HCT116 (cell line): Measurements from ENCODE around the gene SH2D7. TPM values are rescaled to one million over a fixed set of nuclear protein-coding genes. Genes with fewer than 3 reads are reported as not detected.

Experiments
- ATAC-seq: fragments of 200-7000 bp; cut with Tn5 transposase; 2 replicates; pipeline ENCODE4 v1.9.1; 2020; ENCODE audit warnings: mild to moderate bottlenecking, moderate library complexity
- BruUV-seq: library from RNA; stranded (reverse); fragments of 400-500 nt; replicated peaks from 2 replicates; lab custom pipeline; 2021; lab: Mats Ljungman, UMichigan
- CTCF ChIA-PET: fragments of 300-600 bp; sonication (Branson Sonifier 250); formaldehyde crosslinking; loops from one replicate; lab custom pipeline; 2021; ENCODE audit warnings: antibody characterized with exemption; lab: Charles Lee
- POLR2A ChIA-PET: fragments of 300-600, 350-600 bp; sonication (Branson Sonifier 250); formaldehyde crosslinking; loops from one replicate; lab custom pipeline; 2021; ENCODE audit warnings: antibody characterized with exemption; lab: Charles Lee
- RAD21 ChIA-PET, 2 experiments: fragments of 300-600 bp; sonication (Branson Sonifier 250); formaldehyde crosslinking; loops; one replicate each; lab custom pipeline; 2023; ENCODE audit warnings: low total read pairs in 2 of 2; ENCODE audit not compliant: uncharacterized antibody in 2 of 2, unreplicated experiment in 2 of 2, low non-redundant PET in 1 of 2; lab: Charles Lee
- DNase-seq: peaks from one replicate; pipeline ENCODE4 v3.0.0-alpha.2; 2010; ENCODE audit warnings: low read depth, low spot score
- H2AFZ ChIP-seq: fragments of 200-600 bp; shearing (Covaris generic), sonication (generic); 2 replicates; pipeline ENCODE4 v1.6.1; 2017; ENCODE audit warnings: low read depth, mixed run types, mixed read lengths, antibody characterized with exemption, low read length; ENCODE audit not compliant: poor library complexity, severe bottlenecking
- H3K27ac ChIP-seq: 2 replicates; pipeline ENCODE4 v1.5.1; 2012; ENCODE audit warnings: low read depth, low read length
- H3K27me3 ChIP-seq: fragments of 200-600 bp; sonication (generic); 2 replicates; pipeline ENCODE4 v1.6.1; 2016; ENCODE audit warnings: mixed run types, low read length, mixed read lengths; ENCODE audit not compliant: insufficient read depth
- H3K36me3 ChIP-seq, 2 experiments: fragments of 200-500 bp in 1 of 2; fragments of 200-600 bp in 1 of 2; sonication (Bioruptor generic) in 1 of 2; sonication (generic) in 1 of 2; 2 replicates each; pipeline versions ENCODE4 v1.5.1 to v1.6.1; 2014 to 2016; ENCODE audit warnings: low read length in 2 of 2, inconsistent platforms in 1 of 2, mixed read lengths in 1 of 2, mixed run types in 1 of 2; ENCODE audit not compliant: insufficient read depth in 2 of 2, control insufficient read depth in 1 of 2
- H3K4me1 ChIP-seq, 2 experiments: fragments of 200-600 bp in 1 of 2; sonication (generic) in 1 of 2; 2 replicates each; pipeline versions ENCODE4 v1.5.1 to v1.6.1; 2012 to 2017; ENCODE audit warnings: low read length in 2 of 2, inconsistent platforms in 1 of 2, mild to moderate bottlenecking in 1 of 2, mixed read lengths in 1 of 2, mixed run types in 1 of 2, moderate library complexity in 1 of 2; ENCODE audit not compliant: insufficient read depth in 2 of 2, control insufficient read depth in 1 of 2
- H3K4me2 ChIP-seq: fragments of 200-600 bp; sonication (generic); 2 replicates; pipeline ENCODE4 v1.6.1; 2017; ENCODE audit warnings: mixed run types, low read length, mixed read lengths
- H3K4me3 ChIP-seq, 2 experiments: fragments of 200-600 bp in 1 of 2; sonication (generic) in 1 of 2; replicated peaks in 1 of 2; 2 replicates each; pipeline ENCODE4 v1.5.1; 2011 to 2016; ENCODE audit warnings: low read length in 2 of 2, control low read depth in 1 of 2, low read depth in 1 of 2, mild to moderate bottlenecking in 1 of 2, mixed read lengths in 1 of 2, mixed run types in 1 of 2
- H3K79me2 ChIP-seq: fragments of 200-600 bp; sonication (generic); 2 replicates; pipeline ENCODE4 v1.6.1; 2017; ENCODE audit warnings: mild to moderate bottlenecking, mixed run types, low read length, moderate library complexity, mixed read lengths; ENCODE audit not compliant: insufficient read depth
- H3K9ac ChIP-seq: fragments of 200-600 bp; sonication (generic); 2 replicates; pipeline ENCODE4 v1.6.1; 2016; ENCODE audit warnings: low read length, mixed read lengths
- H3K9me2 ChIP-seq: fragments of 200-600 bp; sonication (generic), shearing (Covaris generic); 2 replicates; pipeline ENCODE4 v1.6.1; 2017; ENCODE audit warnings: mixed run types, mild to moderate bottlenecking, moderate library complexity; ENCODE audit not compliant: insufficient read depth
- H3K9me3 ChIP-seq, 2 experiments: fragments of 200-500 bp in 1 of 2; fragments of 200-600 bp in 1 of 2; sonication (Bioruptor generic) in 1 of 2; sonication (generic) in 1 of 2; 2 replicates each; pipeline ENCODE4 v1.6.1; 2014 to 2017; ENCODE audit warnings: low read length in 2 of 2, mixed read lengths in 2 of 2, inconsistent platforms in 1 of 2, low read depth in 1 of 2, mild to moderate bottlenecking in 1 of 2, mixed run types in 1 of 2, moderate library complexity in 1 of 2; ENCODE audit not compliant: control insufficient read depth in 1 of 2, insufficient read depth in 1 of 2
- H4K20me1 ChIP-seq: fragments of 200-600 bp; sonication (generic), shearing (Covaris generic); 2 replicates; pipeline ENCODE4 v1.6.1; 2017; ENCODE audit warnings: mixed run types, mild to moderate bottlenecking, moderate library complexity; ENCODE audit not compliant: insufficient read depth
- CBX3 ChIP-seq: IDR thresholded peaks from 2 replicates; pipeline ENCODE4 v1.6.1; 2012; ENCODE audit warnings: low read depth
- CEBPB ChIP-seq: IDR thresholded peaks from 2 replicates; pipeline ENCODE4 v1.6.1; 2012; ENCODE audit warnings: low read depth
- EZH2 ChIP-seq: fragments of 200-600 bp; sonication (generic); IDR thresholded peaks from 2 replicates; pipeline ENCODE4 v1.6.1; 2017; ENCODE audit warnings: antibody characterized with exemption, mixed run types
- EZH2phosphoT487 ChIP-seq: fragments of 200-600 bp; IDR thresholded peaks from 2 replicates; pipeline ENCODE4 v1.6.1; 2018; ENCODE audit warnings: antibody characterized with exemption, borderline replicate concordance
- FOSL1 ChIP-seq: IDR thresholded peaks from 2 replicates; pipeline ENCODE4 v1.6.1; 2012; ENCODE audit warnings: low read depth
- POLR2A ChIP-seq: IDR thresholded peaks from 2 replicates; pipeline ENCODE4 v1.7.0; 2011; ENCODE audit warnings: borderline replicate concordance; ENCODE audit not compliant: insufficient read depth, insufficient read length; ENCODE audit errors: extremely low read depth
- POLR2AphosphoS5 ChIP-seq: IDR thresholded peaks from 2 replicates; pipeline ENCODE4 v1.6.1; 2011; ENCODE audit warnings: mild to moderate bottlenecking, low read depth, low read length, moderate library complexity
- SP1 ChIP-seq: IDR thresholded peaks from 2 replicates; pipeline ENCODE4 v1.6.1; 2012; ENCODE audit warnings: low read depth
- TCF7L2 ChIP-seq: IDR thresholded peaks from 2 replicates; pipeline ENCODE4 v1.7.0; 2011; ENCODE audit warnings: borderline replicate concordance, inconsistent platforms; ENCODE audit not compliant: insufficient read depth, insufficient read length; ENCODE audit errors: extremely low read depth
- YY1 ChIP-seq: IDR thresholded peaks from 2 replicates; pipeline ENCODE4 v1.6.1; 2011; ENCODE audit warnings: low read length, low read depth, moderate library complexity, mild to moderate bottlenecking; ENCODE audit not compliant: insufficient replicate concordance; ENCODE audit errors: extremely low read depth
- ZNF274 ChIP-seq: fragments of 200-500 bp; sonication (Bioruptor generic); IDR thresholded peaks from 2 replicates; pipeline ENCODE4 v1.6.1; 2014; ENCODE audit warnings: mild to moderate bottlenecking, low read depth, low read length, inconsistent platforms
- intact Hi-C: fragments of 100-400 bp; cut with micrococcal nuclease; formaldehyde crosslinking; loops from 2 replicates; pipeline ENCODE4 v1.10.0; 2022
- total RNA-seq: library from RNA; stranded (reverse); gene quantifications from one replicate; pipeline ENCODE4 v1.2.1, GENCODE V29; 2021; ENCODE audit not compliant: unreplicated experiment
- TF ChIP-seq, protein P1 (sequence below): IDR thresholded peaks from 2 replicates; pipeline ENCODE4 v1.6.1; 2012
- TF ChIP-seq, protein P2 (sequence below), 3 experiments: fragments of 200-600 bp in 1 of 3; sonication (generic) in 1 of 3; IDR thresholded peaks in 2 of 3; conservative IDR thresholded peaks in 1 of 3; 2 replicates each; pipeline ENCODE4 v1.5.1; 2012 to 2017; ENCODE audit warnings: low read depth in 2 of 3, low read length in 2 of 3, antibody characterized with exemption in 1 of 3, borderline replicate concordance in 1 of 3, control low read depth in 1 of 3, mild to moderate bottlenecking in 1 of 3, mixed read lengths in 1 of 3, mixed run types in 1 of 3, moderate library complexity in 1 of 3; ENCODE audit not compliant: insufficient read depth in 1 of 3
- TF ChIP-seq, protein P3 (sequence below): IDR thresholded peaks from 2 replicates; pipeline ENCODE4 v1.6.1; 2012; ENCODE audit warnings: low read depth

Gene SH2D7
- total RNA-seq, 1 experiment from 2014 or later = not detected

DNA sequence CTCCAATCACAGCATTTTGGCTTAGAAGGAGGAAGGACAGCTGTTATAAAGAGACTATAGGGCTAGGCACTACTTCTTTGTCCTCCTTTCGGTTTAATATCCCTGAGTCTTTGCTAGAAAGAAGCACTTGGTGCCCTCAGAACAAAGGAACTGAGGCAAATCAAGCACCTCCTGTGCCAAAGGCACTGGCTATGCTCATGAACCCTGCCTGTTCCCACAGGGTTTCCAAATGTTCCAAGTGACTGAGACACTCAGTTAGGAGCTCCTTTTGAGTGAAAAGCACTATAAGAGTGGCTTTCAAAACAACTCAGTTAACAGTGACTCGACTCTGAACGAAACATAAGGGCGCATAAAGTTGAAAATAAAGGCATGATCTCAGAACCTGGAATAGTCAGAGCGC lies 39.8 kb upstream of the SH2D7 start:
- H3K79me2 ChIP-seq = no peaks in the 10 kb centered on the region; the same call in 1 of the 2 replicates
- no peak overlapping the region for H3K4me2 ChIP-seq
- H3K9me3 ChIP-seq = no peaks in the 10 kb centered on the region
- H3K9ac ChIP-seq = no peak overlapping the region
- TF ChIP-seq, protein P1, sequence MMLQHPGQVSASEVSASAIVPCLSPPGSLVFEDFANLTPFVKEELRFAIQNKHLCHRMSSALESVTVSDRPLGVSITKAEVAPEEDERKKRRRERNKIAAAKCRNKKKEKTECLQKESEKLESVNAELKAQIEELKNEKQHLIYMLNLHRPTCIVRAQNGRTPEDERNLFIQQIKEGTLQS = no peak
- TF ChIP-seq, all 23 proteins: peak for 0
- Histone ChIP-seq H3K9me2 (no peaks in the 10 kb centered on the region), H2AFZ (no peak overlapping the region), H3K4me1 (peaks cover 17 to 24% of the 10 kb centered on the region in 2 experiments), H3K4me3 (no peak overlapping the region), H3K36me3 (no peaks in the 10 kb centered on the region), H4K20me1 (no peaks in the 10 kb centered on the region), H3K27me3 (no peaks in the 10 kb centered on the region), H3K27ac (no peak overlapping the region)
- CTCF ChIA-PET = interaction anchor here (1.2 kb wide), 1 partner anchor 55 kb away, joined by 4 read pairs; no protein-coding TSS in a partner anchor
- DNase-seq (no peak), ATAC-seq (no peak)
- RAD21 ChIA-PET = interaction anchor here in 1 of 2 experiments (0.6 kb wide), 1 partner anchor 55 kb away, joined by 4 read pairs; no protein-coding TSS in a partner anchor
- no TSS peak for BruUV-seq
- POLR2A ChIA-PET = no interaction called here
- intact Hi-C loops = no loop called here

DNA sequence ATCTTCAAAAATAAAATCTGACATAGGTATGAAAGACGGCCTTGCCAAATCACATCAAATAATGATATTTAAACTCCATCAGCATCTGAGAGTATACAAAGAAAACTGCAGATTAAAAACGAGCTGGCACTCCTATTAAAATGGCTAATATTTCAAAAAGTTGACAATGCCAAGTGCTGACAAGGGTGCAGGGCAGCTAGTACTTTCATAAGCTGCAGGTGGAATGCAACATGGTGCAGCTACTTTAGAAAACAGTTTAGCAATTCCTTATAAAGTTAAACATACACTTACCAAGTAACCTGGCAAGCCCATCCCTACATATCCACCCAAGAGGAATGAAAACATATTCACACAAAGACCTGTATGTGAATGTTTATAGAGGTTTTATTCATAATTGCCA lies 37.8 kb upstream of the SH2D7 start:
- no peak overlapping the region for H3K9ac ChIP-seq
- H3K79me2 ChIP-seq = no peaks in the 10 kb centered on the region; the same call in 1 of the 2 replicates
- peaks cover 17 to 31% of the 10 kb centered on the region in 2 experiments for H3K4me1 ChIP-seq
- H3K27ac ChIP-seq = no peak overlapping the region
- H3K4me3 ChIP-seq = no peak overlapping the region
- no peaks in the 10 kb centered on the region for H3K36me3 ChIP-seq
- H4K20me1 ChIP-seq = no peaks in the 10 kb centered on the region
- no peaks in the 10 kb centered on the region for H3K27me3 ChIP-seq
- ATAC-seq (no peak), DNase-seq (no peak)
- BruUV-seq = no TSS peak
- H2AFZ ChIP-seq = no peak overlapping the region
- no peak overlapping the region for H3K4me2 ChIP-seq
- no peaks in the 10 kb centered on the region for H3K9me3 ChIP-seq
- intact Hi-C loops = no loop called here
- ChIA-PET CTCF (no interaction called here), POLR2A (no interaction called here), RAD21 (no interaction called here)
- H3K9me2 ChIP-seq = no peaks in the 10 kb centered on the region
- no peak for TF ChIP-seq SP1
- no peak for TF ChIP-seq CBX3
- TF ChIP-seq, protein P2, sequence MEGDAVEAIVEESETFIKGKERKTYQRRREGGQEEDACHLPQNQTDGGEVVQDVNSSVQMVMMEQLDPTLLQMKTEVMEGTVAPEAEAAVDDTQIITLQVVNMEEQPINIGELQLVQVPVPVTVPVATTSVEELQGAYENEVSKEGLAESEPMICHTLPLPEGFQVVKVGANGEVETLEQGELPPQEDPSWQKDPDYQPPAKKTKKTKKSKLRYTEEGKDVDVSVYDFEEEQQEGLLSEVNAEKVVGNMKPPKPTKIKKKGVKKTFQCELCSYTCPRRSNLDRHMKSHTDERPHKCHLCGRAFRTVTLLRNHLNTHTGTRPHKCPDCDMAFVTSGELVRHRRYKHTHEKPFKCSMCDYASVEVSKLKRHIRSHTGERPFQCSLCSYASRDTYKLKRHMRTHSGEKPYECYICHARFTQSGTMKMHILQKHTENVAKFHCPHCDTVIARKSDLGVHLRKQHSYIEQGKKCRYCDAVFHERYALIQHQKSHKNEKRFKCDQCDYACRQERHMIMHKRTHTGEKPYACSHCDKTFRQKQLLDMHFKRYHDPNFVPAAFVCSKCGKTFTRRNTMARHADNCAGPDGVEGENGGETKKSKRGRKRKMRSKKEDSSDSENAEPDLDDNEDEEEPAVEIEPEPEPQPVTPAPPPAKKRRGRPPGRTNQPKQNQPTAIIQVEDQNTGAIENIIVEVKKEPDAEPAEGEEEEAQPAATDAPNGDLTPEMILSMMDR (IDR thresholded peaks at IDR 0.05 in 2 of 3, conservative IDR thresholded peaks at IDR 0.05 in 1 of 3; ENCODE audit: borderline replicate concordance in 1 of 3, insufficient read depth in 1 of 3, low read depth in 2 of 3, low read length in 2 of 3) = no peak
- TF ChIP-seq POLR2A = no peak
- TF ChIP-seq ZNF274 = no peak
- no peak for TF ChIP-seq YY1
- no peak for TF ChIP-seq POLR2AphosphoS5
- no peak for TF ChIP-seq TCF7L2
- no peak for TF ChIP-seq EZH2
- TF ChIP-seq, protein P3, sequence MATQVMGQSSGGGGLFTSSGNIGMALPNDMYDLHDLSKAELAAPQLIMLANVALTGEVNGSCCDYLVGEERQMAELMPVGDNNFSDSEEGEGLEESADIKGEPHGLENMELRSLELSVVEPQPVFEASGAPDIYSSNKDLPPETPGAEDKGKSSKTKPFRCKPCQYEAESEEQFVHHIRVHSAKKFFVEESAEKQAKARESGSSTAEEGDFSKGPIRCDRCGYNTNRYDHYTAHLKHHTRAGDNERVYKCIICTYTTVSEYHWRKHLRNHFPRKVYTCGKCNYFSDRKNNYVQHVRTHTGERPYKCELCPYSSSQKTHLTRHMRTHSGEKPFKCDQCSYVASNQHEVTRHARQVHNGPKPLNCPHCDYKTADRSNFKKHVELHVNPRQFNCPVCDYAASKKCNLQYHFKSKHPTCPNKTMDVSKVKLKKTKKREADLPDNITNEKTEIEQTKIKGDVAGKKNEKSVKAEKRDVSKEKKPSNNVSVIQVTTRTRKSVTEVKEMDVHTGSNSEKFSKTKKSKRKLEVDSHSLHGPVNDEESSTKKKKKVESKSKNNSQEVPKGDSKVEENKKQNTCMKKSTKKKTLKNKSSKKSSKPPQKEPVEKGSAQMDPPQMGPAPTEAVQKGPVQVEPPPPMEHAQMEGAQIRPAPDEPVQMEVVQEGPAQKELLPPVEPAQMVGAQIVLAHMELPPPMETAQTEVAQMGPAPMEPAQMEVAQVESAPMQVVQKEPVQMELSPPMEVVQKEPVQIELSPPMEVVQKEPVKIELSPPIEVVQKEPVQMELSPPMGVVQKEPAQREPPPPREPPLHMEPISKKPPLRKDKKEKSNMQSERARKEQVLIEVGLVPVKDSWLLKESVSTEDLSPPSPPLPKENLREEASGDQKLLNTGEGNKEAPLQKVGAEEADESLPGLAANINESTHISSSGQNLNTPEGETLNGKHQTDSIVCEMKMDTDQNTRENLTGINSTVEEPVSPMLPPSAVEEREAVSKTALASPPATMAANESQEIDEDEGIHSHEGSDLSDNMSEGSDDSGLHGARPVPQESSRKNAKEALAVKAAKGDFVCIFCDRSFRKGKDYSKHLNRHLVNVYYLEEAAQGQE = no peak
- no peak for TF ChIP-seq CEBPB
- TF ChIP-seq, protein P1 = no peak
- no peak for TF ChIP-seq FOSL1
- TF ChIP-seq EZH2phosphoT487 = no peak
